Stimulated activated CD8-positive, alpha-beta memory T cell treated with anti-CD3 and anti-CD28 coated beads, Interleukin-4, amount 100 ng/mL, for 4 hours (primary cell): ENCODE data around the gene RMP24.
"Not testable (repeated sequence)": the region's sequence is repeated elsewhere in the genome, so short reads cannot be mapped to it uniquely, and the experiment has no call there.

Experiments used
- DNase-seq, 2 donors: peaks; one replicate each; pipeline ENCODE4 v3.0.0-alpha.2; 2020; ENCODE audit warnings: low read depth in 2 of 2, low spot score in 1 of 2

Gene RMP24

GRCh38 chr18:35967866-35968265 lies 4.6 kb upstream of the RMP24 start:
- not testable (repeated sequence) for DNase-seq

- no peak for DNase-seq
Measured at GRCh38 chr18:35968278-35968880, 4.1 kb upstream of the RMP24 start.

- no peak for DNase-seq
Measured at GRCh38 chr18:35969676-35970075, 2.8 kb upstream of the RMP24 start.

- DNase-seq, result no peak
Measured at GRCh38 chr18:35971661-35972196, 750 bp upstream of the RMP24 start.

- no peak for DNase-seq
Measured at GRCh38 chr18:35973650-35974049, 1.2 kb downstream of the RMP24 start.

GRCh38 chr18:35974181-35974580 lies 1.7 kb downstream of the RMP24 start:
- DNase-seq, result no peak

- DNase-seq, result no peak
Measured at GRCh38 chr18:35979112-35979511, 6.6 kb downstream of the RMP24 start.

- DNase-seq, result no peak
Measured at GRCh38 chr18:35982409-35983114, 10.1 kb downstream of the RMP24 start.

- no peak for DNase-seq
Measured at GRCh38 chr18:35983147-35983546, 10.7 kb downstream of the RMP24 start.

- no peak for DNase-seq
Measured at GRCh38 chr18:35983818-35984217, 11.3 kb downstream of the RMP24 start.

GRCh38 chr18:35991696-35992095 lies 19.2 kb downstream of the RMP24 start:
- no peak for DNase-seq

GRCh38 chr18:35993013-35993412 lies 20.5 kb downstream of the RMP24 start:
- DNase-seq, result no peak

GRCh38 chr18:35998967-35999366 lies 26.5 kb downstream of the RMP24 start:
- DNase-seq, result no peak

GRCh38 chr18:35999925-36000324 lies 27.4 kb downstream of the RMP24 start:
- no peak for DNase-seq

GRCh38 chr18:36006997-36007396 lies 34.5 kb downstream of the RMP24 start:
- no peak for DNase-seq

- no peak for DNase-seq
Measured at GRCh38 chr18:36009214-36009613, 36.7 kb downstream of the RMP24 start.

GRCh38 chr18:36012891-36013290 lies 40.4 kb downstream of the RMP24 start:
- no peak for DNase-seq

- no peak for DNase-seq
Measured at GRCh38 chr18:36015629-36016028, 43.1 kb downstream of the RMP24 start.

- DNase-seq, result no peak
Measured at GRCh38 chr18:36017232-36017631, 44.8 kb downstream of the RMP24 start.

- no peak for DNase-seq
Measured at GRCh38 chr18:36020174-36020711, 47.8 kb downstream of the RMP24 start.

GRCh38 chr18:36023336-36023735 lies 50.9 kb downstream of the RMP24 start:
- no peak for DNase-seq

GRCh38 chr18:36024241-36024640 lies 51.8 kb downstream of the RMP24 start:
- DNase-seq, result not testable (repeated sequence)
